Measurements from ENCODE around the gene PTGR1.

DNA sequence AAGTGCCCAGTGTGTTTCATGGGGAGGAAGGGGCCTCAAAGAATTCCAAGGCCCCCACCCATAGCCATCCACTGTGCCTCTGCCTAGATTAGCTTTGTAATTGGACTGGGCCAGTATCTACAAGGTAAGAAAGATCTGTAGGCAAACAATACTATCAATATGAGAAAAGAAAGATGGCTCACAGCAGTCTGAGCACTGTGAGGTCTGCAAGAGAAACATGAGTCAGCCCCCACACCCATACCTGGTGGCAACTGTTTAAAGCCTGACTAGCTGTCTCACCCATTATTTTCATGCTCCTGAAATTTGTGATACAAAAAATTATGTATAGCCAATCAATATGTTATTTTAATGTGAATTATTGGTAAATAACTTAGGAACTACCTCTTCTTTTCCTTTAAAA is 84.5 kb downstream of the PTGR1 start:
- TF ChIP-seq POLR2A (IDR thresholded peaks at IDR 0.05; ENCODE audit: low read depth, low read length) (no peak), TAF1 (IDR thresholded peaks at IDR 0.05; ENCODE audit: borderline replicate concordance, low read depth, low read length) (no peak), POLR2AphosphoS5 (IDR thresholded peaks at IDR 0.05; ENCODE audit: low read depth, low read length) (no peak)

Measured in GM12892 (cell line).